ENCODE measurements around the gene SCAI.
"Not testable (repeated sequence)": the region's sequence is repeated elsewhere in the genome, so short reads cannot be mapped to it uniquely, and the experiment has no call there.

The SCAI gene

GRCh38 chr9:125103770-125104460 is 39.4 kb downstream of the SCAI start:
- TF ChIP-seq POLR2A (IDR thresholded peaks at IDR 0.05; ENCODE audit: low read depth, low read length) = no peak
- FAIRE-seq = peak; percentile 61
- DNase-seq (ENCODE audit: insufficient read length, low spot score) = no peak

- no peak for TF ChIP-seq POLR2A (IDR thresholded peaks at IDR 0.05; ENCODE audit: low read depth, low read length)
- FAIRE-seq = no peak
- no peak for DNase-seq (ENCODE audit: insufficient read length, low spot score)
Measured at GRCh38 chr9:125103021-125103420, 40.3 kb downstream of the SCAI start.

GRCh38 chr9:125100822-125101221 is 42.5 kb downstream of the SCAI start:
- TF ChIP-seq POLR2A (IDR thresholded peaks at IDR 0.05; ENCODE audit: low read depth, low read length) = no peak
- DNase-seq (ENCODE audit: insufficient read length, low spot score) (no peak), FAIRE-seq (no peak)

GRCh38 chr9:125099816-125100215 is 43.5 kb downstream of the SCAI start:
- TF ChIP-seq POLR2A (IDR thresholded peaks at IDR 0.05; ENCODE audit: low read depth, low read length) = no peak
- FAIRE-seq (no peak), DNase-seq (ENCODE audit: insufficient read length, low spot score) (no peak)

GRCh38 chr9:125095821-125096443 is 47.4 kb downstream of the SCAI start:
- TF ChIP-seq POLR2A (IDR thresholded peaks at IDR 0.05; ENCODE audit: low read depth, low read length) = no peak
- FAIRE-seq = no peak

GRCh38 chr9:125091121-125091520 is 52.2 kb downstream of the SCAI start:
- no peak for TF ChIP-seq POLR2A (IDR thresholded peaks at IDR 0.05; ENCODE audit: low read depth, low read length)
- no peak for FAIRE-seq
- no peak for DNase-seq (ENCODE audit: insufficient read length, low spot score)

More at GRCh38 chr9:125095821-125096443, 47.4 kb downstream of the SCAI start:
- DNase-seq (ENCODE audit: insufficient read length, low spot score) = no peak

GRCh38 chr9:125089331-125089730 is 54.0 kb downstream of the SCAI start:
- peak; percentile 6 for FAIRE-seq
- TF ChIP-seq POLR2A (IDR thresholded peaks at IDR 0.05; ENCODE audit: low read depth, low read length) = no peak
- no peak for DNase-seq (ENCODE audit: insufficient read length, low spot score)

- no peak for TF ChIP-seq POLR2A (IDR thresholded peaks at IDR 0.05; ENCODE audit: low read depth, low read length)
- FAIRE-seq (peak; percentile 33), DNase-seq (ENCODE audit: insufficient read length, low spot score) (no peak)
Measured at GRCh38 chr9:125088752-125089151, 54.6 kb downstream of the SCAI start.

- no peak for FAIRE-seq
- TF ChIP-seq POLR2A (IDR thresholded peaks at IDR 0.05; ENCODE audit: low read depth, low read length) = no peak
- no peak for DNase-seq (ENCODE audit: insufficient read length, low spot score)
Measured at GRCh38 chr9:125085703-125086477, 57.4 kb downstream of the SCAI start.

- FAIRE-seq; DNase-seq (ENCODE audit: insufficient read length, low spot score): not testable (repeated sequence)
Measured at GRCh38 chr9:125082197-125082596, 61.1 kb downstream of the SCAI start.

GRCh38 chr9:125080797-125081196 is 62.5 kb downstream of the SCAI start:
- FAIRE-seq; DNase-seq (ENCODE audit: insufficient read length, low spot score): not testable (repeated sequence)

- no peak for TF ChIP-seq POLR2A (IDR thresholded peaks at IDR 0.05; ENCODE audit: low read depth, low read length)
- DNase-seq (ENCODE audit: insufficient read length, low spot score) = no peak
- FAIRE-seq = no peak
Measured at GRCh38 chr9:125079931-125080330, 63.4 kb downstream of the SCAI start.

GRCh38 chr9:125075997-125076396 is 67.3 kb downstream of the SCAI start:
- no peak for FAIRE-seq
- no peak for TF ChIP-seq POLR2A (IDR thresholded peaks at IDR 0.05; ENCODE audit: low read depth, low read length)
- DNase-seq (ENCODE audit: insufficient read length, low spot score) = no peak

GRCh38 chr9:125074976-125075375 is 68.4 kb downstream of the SCAI start:
- TF ChIP-seq POLR2A (IDR thresholded peaks at IDR 0.05; ENCODE audit: low read depth, low read length) = no peak
- DNase-seq (ENCODE audit: insufficient read length, low spot score) (no peak), FAIRE-seq (peak; percentile 30)

All from H54 (cell line).